Stimulated activated CD4-positive, alpha-beta T cell treated with anti-CD3 and anti-CD28 coated beads, Interleukin-4, amount 100 ng/mL, for 4 hours (primary cell): ENCODE measurements around the gene CYP2F1.
"Not testable (repeated sequence)": the region's sequence is repeated elsewhere in the genome, so short reads cannot be mapped to it uniquely, and the experiment has no call there.

Experiments used
- DNase-seq, 2 experiments: peaks; one replicate each; pipeline ENCODE4 v3.0.0-alpha.2; 2020

Gene CYP2F1

GRCh38 chr19:41127801-41128300 is 13.6 kb downstream of the CYP2F1 start:
- DNase-seq = peak; percentile 73 to 77

- no peak for DNase-seq
These were observed 14.5 kb downstream of the CYP2F1 start for GRCh38 chr19:41128692-41129091.

- DNase-seq = no peak
These were observed 17.0 kb downstream of the CYP2F1 start for GRCh38 chr19:41131186-41131585.

GRCh38 chr19:41133260-41133659 is 19.0 kb downstream of the CYP2F1 start:
- no peak for DNase-seq

- DNase-seq = no peak
These were observed 20.4 kb downstream of the CYP2F1 start for GRCh38 chr19:41134616-41135015.

GRCh38 chr19:41135390-41136384 is 21.5 kb downstream of the CYP2F1 start:
- DNase-seq = peak; percentile 37 to 40

GRCh38 chr19:41136636-41137455 is 22.6 kb downstream of the CYP2F1 start:
- no peak for DNase-seq

GRCh38 chr19:41144403-41144802 is 30.2 kb downstream of the CYP2F1 start:
- peak; percentile 81 to 82 for DNase-seq

- no peak for DNase-seq
These were observed 35.6 kb downstream of the CYP2F1 start for GRCh38 chr19:41149831-41150230.

- not testable (repeated sequence) for DNase-seq
These were observed 36.8 kb downstream of the CYP2F1 start for GRCh38 chr19:41150986-41151385.

GRCh38 chr19:41154060-41154459 is 39.8 kb downstream of the CYP2F1 start:
- no peak for DNase-seq

GRCh38 chr19:41156207-41156606 is 42.0 kb downstream of the CYP2F1 start:
- DNase-seq = no peak

GRCh38 chr19:41159881-41160280 is 45.6 kb downstream of the CYP2F1 start:
- no peak for DNase-seq

- DNase-seq = no peak
These were observed 47.7 kb downstream of the CYP2F1 start for GRCh38 chr19:41161903-41162302.

GRCh38 chr19:41166944-41167804 is 52.9 kb downstream of the CYP2F1 start:
- no peak for DNase-seq

- no peak for DNase-seq
These were observed 58.3 kb downstream of the CYP2F1 start for GRCh38 chr19:41172297-41173164.

GRCh38 chr19:41174297-41174928 is 60.2 kb downstream of the CYP2F1 start:
- DNase-seq = no peak

GRCh38 chr19:41175801-41176777 is 61.9 kb downstream of the CYP2F1 start:
- peak; percentile 23 to 46 for DNase-seq
